Kidney epithelial cell (primary cell): ENCODE measurements around the gene PARN. TPM values are rescaled to one million over a fixed set of nuclear protein-coding genes. Genes with fewer than 3 reads are reported as not detected.

Experiments
- DNase-seq: peaks from one replicate; pipeline ENCODE4 v3.0.0-alpha.2; 2010; ENCODE audit warnings: low read depth
- H3K27me3 ChIP-seq: 2 replicates; pipeline ENCODE4 v1.6.0; 2011; ENCODE audit warnings: low read length; ENCODE audit not compliant: control insufficient read depth, insufficient read depth
- H3K36me3 ChIP-seq: 2 replicates; pipeline ENCODE4 v1.5.1; 2011; ENCODE audit warnings: low read length; ENCODE audit not compliant: control insufficient read depth, insufficient read depth
- H3K4me3 ChIP-seq: 2 replicates; pipeline ENCODE4 v1.5.1; 2011; ENCODE audit warnings: low read depth, mild to moderate bottlenecking, control low read depth, low read length
- CTCF ChIP-seq: IDR thresholded peaks from 2 replicates; pipeline ENCODE4 v1.5.1; 2011; ENCODE audit warnings: mild to moderate bottlenecking, moderate library complexity, low read length, control low read depth, inconsistent platforms; ENCODE audit not compliant: insufficient read depth, poor library complexity, severe bottlenecking
- total RNA-seq: library from RNA; depleted of rRNA; stranded (reverse); fragments of >200 nt; gene quantifications from 2 replicates; pipeline ENCODE4 v1.2.3, GENCODE V29; 2015

The PARN gene
- total RNA-seq, 1 donor from 2014 or later, result 28.0 TPM

DNA sequence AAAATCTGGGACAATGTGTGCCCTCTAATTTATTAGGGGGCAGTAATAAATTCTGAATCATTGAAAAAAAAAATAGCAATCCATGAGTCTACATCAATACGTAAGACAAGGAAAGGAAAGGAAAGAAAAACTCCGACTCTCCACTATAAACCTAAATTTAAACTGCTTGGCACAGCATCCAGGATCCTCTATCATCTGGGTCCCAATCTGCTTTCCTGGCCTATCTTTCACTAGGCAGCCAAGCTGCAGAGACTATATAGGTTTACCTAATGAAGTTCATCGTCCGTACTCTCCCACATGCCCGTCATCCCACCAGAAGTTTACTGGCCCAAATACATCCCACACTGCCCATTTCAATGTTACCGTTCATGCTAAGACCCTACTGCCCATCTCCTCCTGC lies 179.2 kb downstream of the PARN start:
- no peaks in the 10 kb centered on the region for H3K27me3 ChIP-seq
- no peak for TF ChIP-seq CTCF
- no peaks in the 10 kb centered on the region for H3K36me3 ChIP-seq
- no peak overlapping the region for H3K4me3 ChIP-seq
- DNase-seq, result no peak

- Histone ChIP-seq H3K4me3 (no peak overlapping the region), H3K36me3 (no peaks in the 10 kb centered on the region), H3K27me3 (no peaks in the 10 kb centered on the region)
- no peak for TF ChIP-seq CTCF
- no peak for DNase-seq
Measured at GRCh38 chr16:14449790-14450480, 180.1 kb downstream of the PARN start.

- H3K36me3 ChIP-seq, result no peaks in the 10 kb centered on the region
- no peaks in the 10 kb centered on the region for H3K27me3 ChIP-seq
- TF ChIP-seq CTCF, result no peak
- DNase-seq, result no peak
- H3K4me3 ChIP-seq, result no peak overlapping the region
Measured at GRCh38 chr16:14449334-14449733, 180.7 kb downstream of the PARN start.

GRCh38 chr16:14448879-14449278 lies 181.2 kb downstream of the PARN start:
- H3K27me3 ChIP-seq, result no peaks in the 10 kb centered on the region
- H3K4me3 ChIP-seq, result no peak overlapping the region
- no peaks in the 10 kb centered on the region for H3K36me3 ChIP-seq
- no peak for TF ChIP-seq CTCF
- no peak for DNase-seq

- no peaks in the 10 kb centered on the region for H3K36me3 ChIP-seq
- no peak overlapping the region for H3K4me3 ChIP-seq
- TF ChIP-seq CTCF, result no peak
- DNase-seq, result no peak
- no peaks in the 10 kb centered on the region for H3K27me3 ChIP-seq
Measured at GRCh38 chr16:14447783-14448182, 182.3 kb downstream of the PARN start.

DNA sequence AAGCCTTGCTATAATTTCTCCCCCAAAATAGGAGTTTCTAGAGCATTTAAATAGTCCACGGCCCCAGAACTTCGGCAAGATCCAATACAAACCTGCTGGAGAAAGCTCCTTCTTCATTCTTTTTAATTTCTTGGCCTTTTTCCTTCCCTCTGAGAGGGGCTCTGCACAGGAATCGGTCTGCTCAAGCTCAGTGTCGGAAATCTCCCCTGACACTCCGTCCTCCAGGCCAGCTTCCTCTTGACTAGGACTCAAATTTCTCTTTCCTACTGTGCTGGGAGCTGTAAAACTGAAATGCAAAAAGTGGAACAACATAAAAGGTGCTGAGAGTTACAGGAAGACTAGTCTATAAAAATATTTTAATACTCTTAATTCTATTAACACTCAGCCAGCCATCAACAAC lies 183.3 kb downstream of the PARN start:
- DNase-seq, result no peak
- Histone ChIP-seq H3K27me3 (no peaks in the 10 kb centered on the region), H3K4me3 (no peak overlapping the region), H3K36me3 (no peaks in the 10 kb centered on the region)
- no peak for TF ChIP-seq CTCF
